Measurements from ENCODE around the gene PRR5L.
A peak's percentile ranks its signal among the peaks of the same experiment; 100 is the strongest.

The PRR5L gene

GRCh38 chr11:36432738-36433137 lies 136.7 kb downstream of the PRR5L start:
- H3K4me3 Mint-ChIP-seq, result no peak overlapping the region
- peaks cover 2% of the 10 kb centered on the region for H3K27me3 Mint-ChIP-seq
- H3K9me3 Mint-ChIP-seq, result no peaks in the 10 kb centered on the region
- H3K4me1 Mint-ChIP-seq, result no peaks in the 10 kb centered on the region
- H3K27ac Mint-ChIP-seq, result no peak overlapping the region
- H3K36me3 Mint-ChIP-seq, result no peaks in the 10 kb centered on the region

- Mint-ChIP-seq H3K4me1 (no peaks in the 10 kb centered on the region), H3K27ac (no peak overlapping the region), H3K9me3 (no peaks in the 10 kb centered on the region), H3K4me3 (no peak overlapping the region), H3K36me3 (no peaks in the 10 kb centered on the region), H3K27me3 (peaks cover 1% of the 10 kb centered on the region)
These were observed 140.0 kb downstream of the PRR5L start for GRCh38 chr11:36436064-36436463.

GRCh38 chr11:36436589-36436988 lies 140.5 kb downstream of the PRR5L start:
- Mint-ChIP-seq H3K4me1 (no peaks in the 10 kb centered on the region), H3K36me3 (no peaks in the 10 kb centered on the region), H3K27ac (no peak overlapping the region), H3K27me3 (peaks cover 1% of the 10 kb centered on the region), H3K9me3 (no peaks in the 10 kb centered on the region), H3K4me3 (no peak overlapping the region)

GRCh38 chr11:36437413-36437812 lies 141.3 kb downstream of the PRR5L start:
- Mint-ChIP-seq H3K4me3 (no peak overlapping the region), H3K36me3 (peaks cover 1% of the 10 kb centered on the region), H3K27me3 (no peaks in the 10 kb centered on the region), H3K27ac (no peak overlapping the region), H3K4me1 (no peaks in the 10 kb centered on the region), H3K9me3 (peaks cover 4% of the 10 kb centered on the region)

- Mint-ChIP-seq H3K9me3 (peaks cover 4% of the 10 kb centered on the region), H3K4me3 (no peak overlapping the region), H3K4me1 (no peaks in the 10 kb centered on the region), H3K36me3 (peaks cover 1% of the 10 kb centered on the region), H3K27me3 (no peaks in the 10 kb centered on the region), H3K27ac (no peak overlapping the region)
These were observed 142.0 kb downstream of the PRR5L start for GRCh38 chr11:36438126-36438525.

- H3K27me3 Mint-ChIP-seq, result no peaks in the 10 kb centered on the region
- peaks cover 4% of the 10 kb centered on the region for H3K9me3 Mint-ChIP-seq
- no peak overlapping the region for H3K4me3 Mint-ChIP-seq
- H3K36me3 Mint-ChIP-seq, result peaks cover 1% of the 10 kb centered on the region
- H3K27ac Mint-ChIP-seq, result no peak overlapping the region
- no peaks in the 10 kb centered on the region for H3K4me1 Mint-ChIP-seq
These were observed 145.6 kb downstream of the PRR5L start for GRCh38 chr11:36441610-36442208.

GRCh38 chr11:36443661-36444060 lies 147.6 kb downstream of the PRR5L start:
- Mint-ChIP-seq H3K4me1 (no peaks in the 10 kb centered on the region), H3K27me3 (no peaks in the 10 kb centered on the region), H3K4me3 (no peak overlapping the region), H3K36me3 (peaks cover 1% of the 10 kb centered on the region), H3K27ac (no peak overlapping the region), H3K9me3 (peaks cover 4% of the 10 kb centered on the region)

GRCh38 chr11:36446135-36446534 lies 150.0 kb downstream of the PRR5L start:
- Mint-ChIP-seq H3K27me3 (peaks cover 2% of the 10 kb centered on the region), H3K9me3 (peaks cover 4% of the 10 kb centered on the region), H3K4me3 (no peak overlapping the region), H3K36me3 (peaks cover 1% of the 10 kb centered on the region), H3K27ac (no peak overlapping the region), H3K4me1 (peaks cover 15% of the 10 kb centered on the region)

- Mint-ChIP-seq H3K27me3 (peaks cover 2% of the 10 kb centered on the region), H3K9me3 (no peaks in the 10 kb centered on the region), H3K36me3 (no peaks in the 10 kb centered on the region), H3K4me3 (no peak overlapping the region), H3K4me1 (peaks cover 28% of the 10 kb centered on the region), H3K27ac (no peak overlapping the region)
These were observed 151.4 kb downstream of the PRR5L start for GRCh38 chr11:36447514-36447913.

GRCh38 chr11:36447947-36448346 lies 151.9 kb downstream of the PRR5L start:
- Mint-ChIP-seq H3K36me3 (no peaks in the 10 kb centered on the region), H3K4me3 (no peak overlapping the region), H3K27ac (no peak overlapping the region), H3K27me3 (peaks cover 2% of the 10 kb centered on the region), H3K9me3 (no peaks in the 10 kb centered on the region), H3K4me1 (peaks cover 32% of the 10 kb centered on the region)

GRCh38 chr11:36449561-36450096 lies 153.5 kb downstream of the PRR5L start:
- no peaks in the 10 kb centered on the region for H3K36me3 Mint-ChIP-seq
- H3K4me3 Mint-ChIP-seq, result peak overlapping the region; percentile 68
- peaks cover 2% of the 10 kb centered on the region for H3K27me3 Mint-ChIP-seq
- H3K27ac Mint-ChIP-seq, result no peak overlapping the region
- no peaks in the 10 kb centered on the region for H3K9me3 Mint-ChIP-seq
- peaks cover 38% of the 10 kb centered on the region for H3K4me1 Mint-ChIP-seq

- Mint-ChIP-seq H3K4me1 (peaks cover 38% of the 10 kb centered on the region), H3K9me3 (no peaks in the 10 kb centered on the region), H3K27ac (no peak overlapping the region), H3K4me3 (peak overlapping the region; percentile 68), H3K27me3 (peaks cover 2% of the 10 kb centered on the region), H3K36me3 (no peaks in the 10 kb centered on the region)
These were observed 154.1 kb downstream of the PRR5L start for GRCh38 chr11:36450110-36450572.

GRCh38 chr11:36451045-36451444 lies 155.0 kb downstream of the PRR5L start:
- Mint-ChIP-seq H3K4me3 (peak overlapping the region; percentile 68), H3K36me3 (no peaks in the 10 kb centered on the region), H3K4me1 (peaks cover 38% of the 10 kb centered on the region), H3K27ac (no peak overlapping the region), H3K9me3 (no peaks in the 10 kb centered on the region), H3K27me3 (peaks cover 2% of the 10 kb centered on the region)

- Mint-ChIP-seq H3K4me1 (peaks cover 38% of the 10 kb centered on the region), H3K36me3 (no peaks in the 10 kb centered on the region), H3K9me3 (no peaks in the 10 kb centered on the region), H3K27ac (no peak overlapping the region), H3K4me3 (peak overlapping the region; percentile 11), H3K27me3 (peaks cover 2% of the 10 kb centered on the region)
These were observed 155.6 kb downstream of the PRR5L start for GRCh38 chr11:36451681-36452080.

GRCh38 chr11:36452236-36452940 lies 156.3 kb downstream of the PRR5L start:
- Mint-ChIP-seq H3K4me3 (no peak overlapping the region), H3K4me1 (peaks cover 38% of the 10 kb centered on the region), H3K27me3 (peaks cover 2% of the 10 kb centered on the region), H3K9me3 (no peaks in the 10 kb centered on the region), H3K36me3 (no peaks in the 10 kb centered on the region), H3K27ac (no peak overlapping the region)

- Mint-ChIP-seq H3K36me3 (no peaks in the 10 kb centered on the region), H3K4me1 (peaks cover 38% of the 10 kb centered on the region), H3K27me3 (peaks cover 2% of the 10 kb centered on the region), H3K27ac (no peak overlapping the region), H3K9me3 (no peaks in the 10 kb centered on the region), H3K4me3 (peak overlapping the region; percentile 42)
These were observed 156.9 kb downstream of the PRR5L start for GRCh38 chr11:36452961-36453360.
